Fibroblast of skin of back (primary cell): ENCODE results near the gene OR9Q1.

Experiments used
- DNase-seq: peaks from one replicate; pipeline ENCODE4 v3.0.0-alpha.2; 2013

OR9Q1 gene

GRCh38 chr11:58034471-58034870 lies 10.8 kb downstream of the OR9Q1 start:
- no peak for DNase-seq

GRCh38 chr11:58039589-58039988 lies 15.9 kb downstream of the OR9Q1 start:
- no peak for DNase-seq

GRCh38 chr11:58043379-58043778 lies 19.7 kb downstream of the OR9Q1 start:
- DNase-seq: no peak

GRCh38 chr11:58046231-58046630 lies 22.6 kb downstream of the OR9Q1 start:
- no peak for DNase-seq

- no peak for DNase-seq
Observed at GRCh38 chr11:58047818-58048217, 24.1 kb downstream of the OR9Q1 start.

- no peak for DNase-seq
Observed at GRCh38 chr11:58055806-58056401, 32.2 kb downstream of the OR9Q1 start.

- DNase-seq: peak; percentile 21
Observed at GRCh38 chr11:58057481-58057880, 33.8 kb downstream of the OR9Q1 start.

- no peak for DNase-seq
Observed at GRCh38 chr11:58058276-58059006, 34.8 kb downstream of the OR9Q1 start.

- peak; percentile 91 for DNase-seq
Observed at GRCh38 chr11:58059007-58059350, 35.3 kb downstream of the OR9Q1 start.

GRCh38 chr11:58060535-58060934 lies 36.9 kb downstream of the OR9Q1 start:
- no peak for DNase-seq

GRCh38 chr11:58060939-58061672 lies 37.4 kb downstream of the OR9Q1 start:
- peak; percentile 11 for DNase-seq

- DNase-seq: peak; percentile 71
Observed at GRCh38 chr11:58061813-58062212, 38.1 kb downstream of the OR9Q1 start.

GRCh38 chr11:58067685-58068084 lies 44.0 kb downstream of the OR9Q1 start:
- no peak for DNase-seq

- DNase-seq: no peak
Observed at GRCh38 chr11:58068655-58069054, 45.0 kb downstream of the OR9Q1 start.

GRCh38 chr11:58070585-58070984 lies 46.9 kb downstream of the OR9Q1 start:
- DNase-seq: no peak

- no peak for DNase-seq
Observed at GRCh38 chr11:58075781-58076180, 52.1 kb downstream of the OR9Q1 start.

GRCh38 chr11:58086528-58086927 lies 62.8 kb downstream of the OR9Q1 start:
- no peak for DNase-seq

GRCh38 chr11:58097437-58097836 lies 73.8 kb downstream of the OR9Q1 start:
- no peak for DNase-seq

- no peak for DNase-seq
Observed at GRCh38 chr11:58121096-58121495, 97.4 kb downstream of the OR9Q1 start.

- no peak for DNase-seq
Observed at GRCh38 chr11:58125469-58125868, 101.8 kb downstream of the OR9Q1 start, which contains the start of gene OR9I1. Gene OR9I1, minus strand, starts transcription at chr11:58125530. Its CDS starts 6,086 bp downstream, at chr11:58119444.

- no peak for DNase-seq
Observed at GRCh38 chr11:58127350-58127749, 103.7 kb downstream of the OR9Q1 start.

- DNase-seq: no peak
Observed at GRCh38 chr11:58133309-58134076, 109.8 kb downstream of the OR9Q1 start.

GRCh38 chr11:58134151-58134550 lies 110.5 kb downstream of the OR9Q1 start:
- DNase-seq: no peak
